Thyroid gland (tissue), 4 donors: ENCODE results near the gene P2RX4. TPM values are rescaled to one million over a fixed set of nuclear protein-coding genes. Genes with fewer than 3 reads are reported as not detected.

ENCODE experiments used
- DNase-seq, 2 donors: peaks; one replicate each; pipeline ENCODE4 v3.0.0-alpha.2; 2019
- H3K27ac ChIP-seq, 3 donors: fragments of 200-600 bp; sonication (generic); 1 replicate in 2 of 3; 2 replicates in 1 of 3; pipeline ENCODE4 v1.5.1; 2016 to 2019; ENCODE audit warnings: mild to moderate bottlenecking in 1 of 3, moderate library complexity in 1 of 3
- H3K27me3 ChIP-seq: fragments of 200-600 bp; sonication (generic); one replicate; pipeline ENCODE4 v1.5.1; 2019
- H3K36me3 ChIP-seq, 2 donors: fragments of 200-600 bp; sonication (generic); one replicate each; pipeline ENCODE4 v1.5.1; 2016 to 2019
- H3K4me1 ChIP-seq, 2 donors: fragments of 200-600 bp; sonication (generic); one replicate each; pipeline ENCODE4 v1.5.1; 2017 to 2019
- H3K4me3 ChIP-seq, 3 donors: fragments of 200-600 bp; sonication (generic); replicated peaks in 1 of 3; 1 replicate in 2 of 3; 2 replicates in 1 of 3; pipeline ENCODE4 v1.5.1; 2016; ENCODE audit warnings: mild to moderate bottlenecking in 1 of 3
- H3K9me3 ChIP-seq: fragments of 200-600 bp; sonication (generic); one replicate; pipeline ENCODE4 v1.5.1; 2017
- POLR2A ChIP-seq, 2 donors: fragments of 450-650 bp; IDR thresholded peaks; one replicate each; pipeline ENCODE4 v1.6.1; 2017; ENCODE audit warnings: antibody characterized with exemption in 2 of 2, mild to moderate bottlenecking in 2 of 2, moderate library complexity in 1 of 2
- WGBS, 2 donors: methylation state at CpG; one replicate each; pipeline ENCODE4 v1.1.5; 2017; 5-methylcytosine and 5-hydroxymethylcytosine counted together
- intact Hi-C: fragments of 100-400 bp; cut with DNase I; formaldehyde crosslinking; loops from one replicate; pipeline ENCODE4 v1.15.1; 2023
- total RNA-seq, 4 donors: library from RNA; depleted of rRNA; stranded (reverse); fragments of >200 nt; gene quantifications; one replicate each; pipeline ENCODE4 v1.2.3, GENCODE V29; 2016
- TF ChIP-seq, protein P1 (sequence below), 6 experiments: fragments of 200-600 bp in 3 of 6; fragments of 450-650 bp in 3 of 6; sonication (generic) in 3 of 6; IDR thresholded peaks; one replicate each; pipeline ENCODE4 v1.5.1; 2016 to 2019; ENCODE audit warnings: antibody characterized with exemption in 6 of 6, mild to moderate bottlenecking in 2 of 6, inconsistent platforms in 1 of 6, moderate library complexity in 1 of 6

Gene P2RX4
- total RNA-seq, 4 donors from 2014 or later = 36.8 to 87.3 (median 56.1) TPM

DNA sequence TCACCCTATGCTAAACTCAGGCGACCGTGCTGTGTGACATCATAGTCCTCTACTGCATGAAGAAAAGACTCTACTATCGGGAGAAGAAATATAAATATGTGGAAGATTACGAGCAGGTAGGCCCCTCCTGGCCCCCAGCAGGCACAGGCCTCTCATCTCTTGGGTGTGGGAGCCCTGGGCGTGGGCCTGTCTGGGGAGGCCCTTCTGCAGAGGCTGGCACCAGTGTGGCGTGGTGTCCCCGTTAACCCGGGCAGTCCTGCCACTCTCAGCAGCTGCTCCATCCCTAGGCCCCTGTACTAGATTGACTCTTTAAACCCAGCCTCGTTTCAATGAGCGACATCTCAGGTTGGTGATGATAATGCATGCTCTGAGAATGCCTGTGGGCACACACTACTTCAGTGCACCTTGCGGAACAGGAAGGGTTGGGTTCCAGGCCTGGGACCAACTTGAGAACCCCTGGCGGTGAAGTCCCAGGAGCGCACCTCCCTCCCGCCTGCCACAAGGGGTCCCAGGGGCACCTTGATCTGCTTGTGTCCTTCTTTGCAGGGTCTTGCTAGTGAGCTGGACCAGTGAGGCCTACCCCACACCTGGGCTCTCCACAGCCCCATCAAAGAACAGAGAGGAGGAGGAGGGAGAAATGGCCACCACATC lies 23.2 kb downstream of the P2RX4 start:
- Histone ChIP-seq H3K4me1 (no peaks in the 10 kb centered on the region), H3K4me3 (no peak overlapping the region), H3K27ac (no peak overlapping the region), H3K27me3 (no peaks in the 10 kb centered on the region), H3K9me3 (no peaks in the 10 kb centered on the region), H3K36me3 (peaks cover 0 to 7% of the 10 kb centered on the region in 2 donors)
- TF ChIP-seq, protein P1, sequence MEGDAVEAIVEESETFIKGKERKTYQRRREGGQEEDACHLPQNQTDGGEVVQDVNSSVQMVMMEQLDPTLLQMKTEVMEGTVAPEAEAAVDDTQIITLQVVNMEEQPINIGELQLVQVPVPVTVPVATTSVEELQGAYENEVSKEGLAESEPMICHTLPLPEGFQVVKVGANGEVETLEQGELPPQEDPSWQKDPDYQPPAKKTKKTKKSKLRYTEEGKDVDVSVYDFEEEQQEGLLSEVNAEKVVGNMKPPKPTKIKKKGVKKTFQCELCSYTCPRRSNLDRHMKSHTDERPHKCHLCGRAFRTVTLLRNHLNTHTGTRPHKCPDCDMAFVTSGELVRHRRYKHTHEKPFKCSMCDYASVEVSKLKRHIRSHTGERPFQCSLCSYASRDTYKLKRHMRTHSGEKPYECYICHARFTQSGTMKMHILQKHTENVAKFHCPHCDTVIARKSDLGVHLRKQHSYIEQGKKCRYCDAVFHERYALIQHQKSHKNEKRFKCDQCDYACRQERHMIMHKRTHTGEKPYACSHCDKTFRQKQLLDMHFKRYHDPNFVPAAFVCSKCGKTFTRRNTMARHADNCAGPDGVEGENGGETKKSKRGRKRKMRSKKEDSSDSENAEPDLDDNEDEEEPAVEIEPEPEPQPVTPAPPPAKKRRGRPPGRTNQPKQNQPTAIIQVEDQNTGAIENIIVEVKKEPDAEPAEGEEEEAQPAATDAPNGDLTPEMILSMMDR (IDR thresholded peaks at IDR 0.05) = no peak
- TF ChIP-seq POLR2A (IDR thresholded peaks at IDR 0.05) = no peak
- DNase-seq = no peak
- WGBS, 2 donors = 91 to 95% methylated on average over 10 to 14 of the region's 14 CpGs
- intact Hi-C loops = no loop called here

DNA sequence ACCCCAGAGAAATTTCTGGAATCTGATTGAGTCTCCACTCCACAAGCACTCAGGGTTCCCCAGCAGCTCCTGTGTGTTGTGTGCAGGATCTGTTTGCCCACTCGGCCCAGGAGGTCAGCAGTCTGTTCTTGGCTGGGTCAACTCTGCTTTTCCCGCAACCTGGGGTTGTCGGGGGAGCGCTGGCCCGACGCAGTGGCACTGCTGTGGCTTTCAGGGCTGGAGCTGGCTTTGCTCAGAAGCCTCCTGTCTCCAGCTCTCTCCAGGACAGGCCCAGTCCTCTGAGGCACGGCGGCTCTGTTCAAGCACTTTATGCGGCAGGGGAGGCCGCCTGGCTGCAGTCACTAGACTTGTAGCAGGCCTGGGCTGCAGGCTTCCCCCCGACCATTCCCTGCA lies 23.7 kb downstream of the P2RX4 start:
- no peaks in the 10 kb centered on the region for H3K4me1 ChIP-seq
- 82 to 84% methylated on average over 8 to 10 of the region's 11 CpGs for WGBS, 2 donors
- H3K27me3 ChIP-seq = no peaks in the 10 kb centered on the region
- no peak for DNase-seq
- intact Hi-C loops = no loop called here
- H3K36me3 ChIP-seq = peaks cover 0 to 7% of the 10 kb centered on the region in 2 donors
- no peaks in the 10 kb centered on the region for H3K9me3 ChIP-seq
- no peak overlapping the region for H3K27ac ChIP-seq
- H3K4me3 ChIP-seq = no peak overlapping the region
- TF ChIP-seq, protein P1 (IDR thresholded peaks at IDR 0.05) = no peak
- TF ChIP-seq POLR2A (IDR thresholded peaks at IDR 0.05) = no peak

DNA sequence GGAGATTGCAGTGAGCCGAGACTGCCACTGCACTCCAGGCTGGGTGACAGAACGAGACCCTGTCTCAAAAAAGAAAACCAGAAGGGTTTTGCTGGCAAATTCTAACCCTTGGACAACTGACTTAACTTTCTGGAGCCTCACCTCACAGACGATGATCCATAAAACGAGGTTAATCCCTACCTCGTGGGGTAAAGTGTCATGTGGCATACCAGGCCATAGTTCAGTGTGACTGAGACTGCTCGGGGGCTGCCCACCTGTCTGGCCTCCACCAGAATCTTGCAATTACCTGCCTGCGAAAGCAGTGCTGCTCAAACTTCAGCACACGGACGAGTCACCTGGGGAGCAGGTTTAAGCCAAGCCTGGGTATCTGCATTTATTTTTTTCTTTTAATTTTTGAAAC lies 26.8 kb downstream of the P2RX4 start:
- TF ChIP-seq POLR2A (IDR thresholded peaks at IDR 0.05) = no peak
- TF ChIP-seq, protein P1 (IDR thresholded peaks at IDR 0.05) = no peak
- intact Hi-C loops = no loop called here
- no peak overlapping the region for H3K27ac ChIP-seq

GRCh38 chr12:121237415-121237814 lies 27.5 kb downstream of the P2RX4 start:
- 75 to 89% methylated on average over 8 of the region's 8 CpGs for WGBS, 2 donors
- Histone ChIP-seq H3K4me1 (no peaks in the 10 kb centered on the region), H3K36me3 (no peaks in the 10 kb centered on the region), H3K27me3 (no peaks in the 10 kb centered on the region), H3K27ac (no peak overlapping the region), H3K9me3 (no peaks in the 10 kb centered on the region), H3K4me3 (no peak overlapping the region)
- TF ChIP-seq, protein P1 (IDR thresholded peaks at IDR 0.05) = no peak
- TF ChIP-seq POLR2A (IDR thresholded peaks at IDR 0.05) = no peak
- intact Hi-C loops = no loop called here
- DNase-seq = no peak

More for the DNA sequence above, 26.8 kb downstream of the P2RX4 start:
- Histone ChIP-seq H3K4me1 (no peaks in the 10 kb centered on the region), H3K4me3 (no peak overlapping the region), H3K36me3 (no peaks in the 10 kb centered on the region), H3K27me3 (no peaks in the 10 kb centered on the region), H3K9me3 (no peaks in the 10 kb centered on the region)
- no peak for DNase-seq
- WGBS, 2 donors = 92 to 94% methylated on average over 9 of the region's 9 CpGs

- 84 to 92% methylated on average over 4 of the region's 4 CpGs for WGBS, 2 donors
- H3K9me3 ChIP-seq = no peaks in the 10 kb centered on the region
- no peaks in the 10 kb centered on the region for H3K36me3 ChIP-seq
- no peak overlapping the region for H3K27ac ChIP-seq
- intact Hi-C loops = no loop called here
- H3K27me3 ChIP-seq = no peaks in the 10 kb centered on the region
- DNase-seq = no peak
- TF ChIP-seq POLR2A (IDR thresholded peaks at IDR 0.05) = no peak
- TF ChIP-seq, protein P1 (IDR thresholded peaks at IDR 0.05) = no peak
- no peaks in the 10 kb centered on the region for H3K4me1 ChIP-seq
- no peak overlapping the region for H3K4me3 ChIP-seq
These were observed 28.2 kb downstream of the P2RX4 start for GRCh38 chr12:121238086-121238485.
